Fibroblast of skin of right quadriceps (primary cell): Measurements from ENCODE around the gene OASL.
"Not testable (repeated sequence)": the region's sequence is repeated elsewhere in the genome, so short reads cannot be mapped to it uniquely, and the experiment has no call there.

ENCODE experiments used
- DNase-seq: peaks from one replicate; pipeline ENCODE4 v3.0.0-alpha.2; 2013

The OASL gene

GRCh38 chr12:121057794-121058193, 18.7 kb upstream of the OASL start:
- no peak for DNase-seq

- no peak for DNase-seq
Measured at GRCh38 chr12:121053706-121054105, 14.7 kb upstream of the OASL start.

- no peak for DNase-seq
Measured at GRCh38 chr12:121050725-121051124, 11.7 kb upstream of the OASL start.

GRCh38 chr12:121048442-121048841, 9.4 kb upstream of the OASL start:
- DNase-seq, result no peak

- DNase-seq, result not testable (repeated sequence)
Measured at GRCh38 chr12:121047400-121047799, 8.4 kb upstream of the OASL start.

DNA sequence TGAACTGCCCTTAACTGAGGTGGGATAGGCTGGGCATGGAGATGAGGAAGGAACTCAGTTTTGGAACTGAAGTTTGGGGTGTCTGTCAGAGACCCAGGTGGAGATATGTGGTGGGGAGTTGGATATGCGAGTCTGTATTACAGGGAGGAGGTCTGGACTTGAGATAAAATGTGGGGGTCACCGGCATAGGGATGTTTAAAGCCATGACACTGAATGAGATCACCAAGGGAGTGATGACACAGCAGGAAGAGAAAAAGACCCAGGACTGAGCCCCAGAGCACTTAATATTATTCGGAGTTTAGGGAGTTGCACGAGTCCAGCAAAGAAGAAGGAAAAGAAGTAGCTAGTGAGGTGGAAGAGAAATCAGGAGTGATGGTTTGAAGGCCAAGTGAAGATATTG, 4.0 kb upstream of the OASL start:
- no peak for DNase-seq

DNA sequence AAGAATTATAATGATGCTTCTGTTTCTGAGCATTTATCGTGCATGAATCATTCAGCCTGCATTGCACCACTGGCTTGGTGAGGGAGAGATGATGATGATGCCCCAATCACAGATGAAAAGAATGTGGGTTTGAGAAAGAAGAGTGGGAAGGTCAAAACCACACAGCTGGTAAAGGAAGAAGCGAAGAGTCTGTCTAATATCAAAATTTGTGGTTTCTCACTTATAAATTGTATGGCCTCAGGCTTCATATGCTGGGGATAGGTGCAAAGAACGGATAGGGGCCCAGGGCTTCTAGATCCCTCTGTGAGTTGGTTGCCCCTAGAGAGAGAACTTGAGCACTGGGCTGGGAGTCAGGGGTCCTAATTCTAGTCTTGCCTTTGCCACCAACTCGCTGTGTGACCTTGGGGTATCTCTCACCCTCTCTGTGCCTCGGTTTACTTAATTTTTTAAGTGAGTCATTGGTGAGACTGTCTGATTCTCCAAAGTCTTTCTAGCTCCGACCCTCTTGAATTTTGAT, 2.2 kb downstream of the OASL start:
- DNase-seq, result peak; percentile 79

DNA sequence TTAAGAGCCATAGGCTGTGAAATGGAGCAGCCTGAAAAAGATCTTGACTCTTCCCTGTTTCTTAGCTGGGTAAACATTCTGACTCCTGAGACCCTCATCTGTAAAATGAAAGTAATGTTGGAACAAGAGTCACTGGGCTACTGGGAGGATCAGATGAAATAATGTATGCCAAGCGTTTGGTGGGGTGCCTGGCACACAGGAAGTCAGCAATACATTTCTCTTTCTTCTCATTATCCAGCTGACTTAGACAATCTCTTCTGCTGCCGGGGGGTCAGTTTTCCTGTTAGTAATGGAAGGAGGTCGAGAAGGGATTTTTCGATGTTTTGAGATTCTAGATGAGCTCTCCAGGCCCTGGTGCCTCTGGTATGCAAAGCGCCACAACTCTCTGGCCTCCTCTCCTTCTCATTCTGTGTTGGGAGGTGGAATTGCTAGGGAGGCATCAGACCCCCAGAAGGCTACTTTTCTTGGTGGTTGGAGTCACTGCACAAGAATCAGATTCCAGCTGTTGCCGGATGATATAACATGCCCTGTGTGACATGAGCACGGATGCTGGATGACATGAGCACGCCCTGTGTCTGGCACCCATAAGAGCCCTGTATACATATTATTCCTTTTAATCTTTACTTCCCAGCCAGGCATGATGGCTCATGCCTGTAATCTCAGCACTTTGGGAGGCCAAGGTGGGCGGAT, 4.3 kb downstream of the OASL start:
- DNase-seq, result no peak

- DNase-seq, result peak; percentile 33
Measured at GRCh38 chr12:121033625-121034349, 5.3 kb downstream of the OASL start.

GRCh38 chr12:121030576-121031212, 8.4 kb downstream of the OASL start:
- no peak for DNase-seq

GRCh38 chr12:121026274-121027045, 12.6 kb downstream of the OASL start:
- no peak for DNase-seq

GRCh38 chr12:121025442-121026226, 13.4 kb downstream of the OASL start:
- no peak for DNase-seq

DNA sequence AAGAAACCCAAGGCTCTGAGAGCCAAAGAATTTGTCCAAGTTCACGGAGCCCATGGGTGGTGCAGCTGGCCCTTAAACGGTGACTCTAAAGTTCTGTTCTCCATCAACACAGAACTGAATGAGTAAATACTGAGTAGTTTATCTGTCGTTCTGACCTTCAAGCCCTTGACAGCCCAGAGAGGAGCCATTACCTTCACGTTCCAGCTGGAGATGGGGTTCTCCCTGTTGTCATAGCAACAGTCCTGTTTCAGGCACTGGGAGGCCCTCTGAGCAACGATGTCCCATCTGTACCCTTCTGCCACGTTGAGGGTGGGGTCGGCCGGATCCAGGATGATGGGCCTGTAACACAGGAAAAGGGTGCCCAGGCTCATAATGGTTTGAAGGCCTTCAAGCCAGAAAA, 15.2 kb downstream of the OASL start:
- DNase-seq, result no peak

- no peak for DNase-seq
Measured at GRCh38 chr12:121022713-121023112, 16.3 kb downstream of the OASL start.

DNA sequence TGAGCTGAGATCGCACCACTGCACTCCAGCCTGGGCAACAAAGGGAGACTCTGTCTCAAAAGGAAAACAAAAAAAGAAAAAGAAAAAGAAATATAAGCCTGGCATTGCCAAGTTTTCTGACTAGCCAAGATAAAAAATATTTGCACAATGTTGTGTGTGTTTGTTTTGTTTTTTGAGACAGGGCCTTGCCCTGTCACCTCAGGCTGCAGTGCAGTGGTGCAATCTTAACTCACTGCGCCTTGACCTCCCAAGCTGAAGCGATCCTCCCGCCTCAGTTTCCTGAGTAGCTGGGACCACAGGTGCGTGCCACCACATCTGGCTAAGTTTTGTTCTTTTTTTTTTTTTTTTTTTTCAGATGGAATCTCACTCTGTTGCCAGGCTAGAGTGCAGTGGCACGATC, 17.3 kb downstream of the OASL start:
- no peak for DNase-seq

DNA sequence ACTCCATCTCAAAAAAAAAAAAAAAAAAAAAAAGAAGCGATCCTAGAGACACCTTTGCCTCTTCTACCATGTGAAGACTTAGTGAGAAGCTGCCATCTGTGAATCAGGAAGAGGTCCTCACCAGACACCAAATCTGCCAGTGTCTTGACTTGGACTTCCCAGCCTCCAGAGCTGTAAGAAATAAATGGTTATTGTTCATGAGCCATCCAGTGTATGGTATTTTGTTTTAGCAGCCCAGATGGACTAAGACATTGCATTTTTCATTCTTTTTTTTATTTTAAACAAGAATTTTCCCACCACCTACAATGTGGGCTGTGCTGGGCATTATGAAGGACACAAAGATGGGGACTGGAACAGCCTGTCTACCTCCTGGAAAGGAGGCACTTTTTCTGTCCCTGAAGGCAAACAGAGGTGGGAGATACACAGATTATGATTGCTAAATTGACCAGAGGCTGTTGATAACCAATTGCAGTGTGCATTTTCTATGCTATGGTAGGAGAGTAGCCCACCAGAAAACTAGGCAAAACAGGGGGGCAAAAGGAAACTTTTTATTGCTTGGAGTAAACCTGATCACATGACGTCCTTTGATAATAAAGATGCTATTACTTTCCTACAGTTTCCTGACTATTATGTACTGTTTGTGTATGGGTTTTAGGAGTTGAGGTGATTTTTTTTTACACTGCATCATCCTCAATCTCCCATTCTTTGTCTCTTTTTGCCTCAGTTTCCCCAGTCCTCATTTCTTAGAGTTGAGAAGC, 20.0 kb downstream of the OASL start:
- DNase-seq, result no peak

DNA sequence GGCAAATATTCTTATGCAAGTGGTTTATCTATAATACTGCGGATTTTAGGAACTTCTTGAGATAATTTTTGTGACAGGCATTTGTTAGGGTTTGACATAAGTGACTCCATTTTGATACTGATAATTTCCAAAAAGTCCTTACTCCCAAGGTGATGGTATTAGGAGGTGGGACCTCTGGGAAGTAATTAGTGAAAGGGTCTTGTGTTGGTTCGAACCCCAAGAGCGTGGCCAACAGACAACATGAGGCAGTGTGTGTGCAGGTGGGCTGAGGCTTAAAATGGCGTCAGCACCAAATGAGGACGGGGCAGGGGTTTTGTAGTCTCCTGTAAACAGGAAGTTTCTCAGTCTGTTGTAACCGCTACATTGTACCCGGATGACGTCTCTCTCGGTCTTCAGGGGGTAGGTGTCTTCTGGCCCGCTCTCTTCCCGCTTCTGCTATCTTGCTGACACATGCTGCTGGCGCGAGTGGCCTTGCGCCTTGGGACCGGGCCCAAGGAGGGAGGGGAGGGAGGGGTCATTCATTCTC, 21.0 kb downstream of the OASL start:
- no peak for DNase-seq

- DNase-seq, result peak; percentile 88
Measured at GRCh38 chr12:121015825-121016766, 22.9 kb downstream of the OASL start, which contains the start of gene C12orf43. Gene C12orf43, minus strand, starts transcription at chr12:121016487. Its CDS starts 13 bp downstream, at chr12:121016474.

- DNase-seq, result no peak
Measured at GRCh38 chr12:121013715-121014114, 25.3 kb downstream of the OASL start.

GRCh38 chr12:121011820-121012219, 27.2 kb downstream of the OASL start:
- no peak for DNase-seq
